SK-N-SH (cell line): Measurements from ENCODE around the gene BCR.

ENCODE experiments used
- POLR2AphosphoS5 ChIP-seq: IDR thresholded peaks from 2 replicates; pipeline ENCODE4 v1.6.1; 2012; ENCODE audit warnings: low read depth, low read length
- RFX5 ChIP-seq: IDR thresholded peaks from 2 replicates; pipeline ENCODE4 v1.6.1; 2012; ENCODE audit warnings: mild to moderate bottlenecking, improper control_type of control experiment, low read length
- TF ChIP-seq, protein P1 (sequence below): IDR thresholded peaks from 2 replicates; pipeline ENCODE4 v1.4.0; 2012; ENCODE audit warnings: low read depth
- TF ChIP-seq, protein P2 (sequence below): fragments of 200-600 bp; sonication (generic); IDR thresholded peaks from 2 replicates; pipeline ENCODE4 v1.6.1; 2017; ENCODE audit warnings: antibody characterized with exemption, mild to moderate bottlenecking, moderate library complexity

GRCh38 chr22:23232094-23232905, 52.0 kb downstream of the BCR start:
- TF ChIP-seq, protein P1, sequence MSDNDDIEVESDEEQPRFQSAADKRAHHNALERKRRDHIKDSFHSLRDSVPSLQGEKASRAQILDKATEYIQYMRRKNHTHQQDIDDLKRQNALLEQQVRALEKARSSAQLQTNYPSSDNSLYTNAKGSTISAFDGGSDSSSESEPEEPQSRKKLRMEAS, result no peak
- TF ChIP-seq POLR2AphosphoS5 (no peak), RFX5 (no peak)
- TF ChIP-seq, protein P2, sequence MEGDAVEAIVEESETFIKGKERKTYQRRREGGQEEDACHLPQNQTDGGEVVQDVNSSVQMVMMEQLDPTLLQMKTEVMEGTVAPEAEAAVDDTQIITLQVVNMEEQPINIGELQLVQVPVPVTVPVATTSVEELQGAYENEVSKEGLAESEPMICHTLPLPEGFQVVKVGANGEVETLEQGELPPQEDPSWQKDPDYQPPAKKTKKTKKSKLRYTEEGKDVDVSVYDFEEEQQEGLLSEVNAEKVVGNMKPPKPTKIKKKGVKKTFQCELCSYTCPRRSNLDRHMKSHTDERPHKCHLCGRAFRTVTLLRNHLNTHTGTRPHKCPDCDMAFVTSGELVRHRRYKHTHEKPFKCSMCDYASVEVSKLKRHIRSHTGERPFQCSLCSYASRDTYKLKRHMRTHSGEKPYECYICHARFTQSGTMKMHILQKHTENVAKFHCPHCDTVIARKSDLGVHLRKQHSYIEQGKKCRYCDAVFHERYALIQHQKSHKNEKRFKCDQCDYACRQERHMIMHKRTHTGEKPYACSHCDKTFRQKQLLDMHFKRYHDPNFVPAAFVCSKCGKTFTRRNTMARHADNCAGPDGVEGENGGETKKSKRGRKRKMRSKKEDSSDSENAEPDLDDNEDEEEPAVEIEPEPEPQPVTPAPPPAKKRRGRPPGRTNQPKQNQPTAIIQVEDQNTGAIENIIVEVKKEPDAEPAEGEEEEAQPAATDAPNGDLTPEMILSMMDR, result no peak
